ENCODE results near the gene SBNO2.

GRCh38 chr19:1122021-1122971 lies 51.8 kb downstream of the SBNO2 start:
- no peak for TF ChIP-seq CTCF (IDR thresholded peaks at IDR 0.05; ENCODE audit: extremely low read depth in 1 of 2, insufficient read depth in 1 of 2, low read depth in 1 of 2, low read length in 2 of 2)
- no peak for TF ChIP-seq EZH2 (IDR thresholded peaks at IDR 0.05; ENCODE audit: borderline replicate concordance, low read depth, low read length, severe bottlenecking)
- no peak for TF ChIP-seq MYC (IDR thresholded peaks at IDR 0.05; ENCODE audit: low read depth, low read length)

Measured in endothelial cell of umbilical vein (primary cell).